Activated CD4-positive, alpha-beta T cell treated with anti-CD3 and anti-CD28 coated beads, Interleukin-2, Interleukin-4, amounts not matched to agents 100 ng/mL and 50 ng/mL, durations not matched to agents 16 hours and 8 hours (primary cell): Measurements from ENCODE around the gene GUCY2F.

Experiments used
- DNase-seq: peaks from one replicate; pipeline ENCODE4 v3.0.0-alpha.2; 2020; ENCODE audit warnings: low spot score

The GUCY2F gene

GRCh38 chrX:109336141-109336540 is 145.7 kb downstream of the GUCY2F start:
- DNase-seq: no peak

- DNase-seq: no peak
Measured at GRCh38 chrX:109327251-109327650, 154.6 kb downstream of the GUCY2F start.
